HG02623 (cell line): ENCODE data around the gene RPS6KA2.

Source experiments
- ATAC-seq: cut with Tn5 transposase; IDR thresholded peaks from one replicate; pipeline ENCODE4 v1.9.1; 2021; ENCODE audit warnings: moderate library complexity; ENCODE audit not compliant: unreplicated experiment

RPS6KA2 gene

GRCh38 chr6:166459272-166459671, 167.8 kb downstream of the RPS6KA2 start:
- no peak for ATAC-seq

GRCh38 chr6:166456395-166457156, 170.5 kb downstream of the RPS6KA2 start:
- no peak for ATAC-seq

GRCh38 chr6:166454692-166455515, 172.1 kb downstream of the RPS6KA2 start:
- ATAC-seq: no peak

- ATAC-seq: no peak
Observed at GRCh38 chr6:166453651-166454050, 173.4 kb downstream of the RPS6KA2 start.

- ATAC-seq: no peak
Observed at GRCh38 chr6:166450167-166450873, 176.7 kb downstream of the RPS6KA2 start.

- ATAC-seq: no peak
Observed at GRCh38 chr6:166449641-166450040, 177.4 kb downstream of the RPS6KA2 start.

GRCh38 chr6:166449036-166449435, 178.0 kb downstream of the RPS6KA2 start:
- no peak for ATAC-seq

- no peak for ATAC-seq
Observed at GRCh38 chr6:166448432-166448831, 178.6 kb downstream of the RPS6KA2 start.

GRCh38 chr6:166446567-166447065, 180.4 kb downstream of the RPS6KA2 start:
- ATAC-seq: no peak

GRCh38 chr6:166446146-166446545, 180.9 kb downstream of the RPS6KA2 start:
- ATAC-seq: no peak

- ATAC-seq: no peak
Observed at GRCh38 chr6:166444446-166444845, 182.6 kb downstream of the RPS6KA2 start.

- ATAC-seq: no peak
Observed at GRCh38 chr6:166443166-166443565, 183.9 kb downstream of the RPS6KA2 start.

GRCh38 chr6:166442131-166442685, 184.8 kb downstream of the RPS6KA2 start:
- no peak for ATAC-seq

GRCh38 chr6:166441325-166442078, 185.5 kb downstream of the RPS6KA2 start:
- ATAC-seq: no peak

- ATAC-seq: no peak
Observed at GRCh38 chr6:166440729-166441128, 186.3 kb downstream of the RPS6KA2 start.

- no peak for ATAC-seq
Observed at GRCh38 chr6:166440106-166440505, 186.9 kb downstream of the RPS6KA2 start.

GRCh38 chr6:166439366-166440091, 187.5 kb downstream of the RPS6KA2 start:
- no peak for ATAC-seq

- ATAC-seq: no peak
Observed at GRCh38 chr6:166438211-166438861, 188.7 kb downstream of the RPS6KA2 start.

GRCh38 chr6:166437661-166438060, 189.4 kb downstream of the RPS6KA2 start:
- no peak for ATAC-seq
